IPS-20b (cell line): ENCODE data around the gene TARBP1.

Experiments used
- H3K27ac ChIP-seq: one replicate; pipeline ENCODE4 v1.5.1; 2013; ENCODE audit warnings: low read length
- H3K27me3 ChIP-seq: 2 replicates; pipeline ENCODE4 v1.6.1; 2013; ENCODE audit warnings: mild to moderate bottlenecking, low read length, inconsistent platforms; ENCODE audit not compliant: insufficient read depth
- H3K36me3 ChIP-seq: 2 replicates; pipeline ENCODE4 v1.6.1; 2013; ENCODE audit warnings: low read depth, mild to moderate bottlenecking, inconsistent platforms, low read length, moderate library complexity; ENCODE audit not compliant: insufficient read depth
- H3K4me1 ChIP-seq: 2 replicates; pipeline ENCODE4 v1.6.1; 2013; ENCODE audit warnings: mild to moderate bottlenecking, control low read depth, inconsistent platforms, low read length, moderate library complexity; ENCODE audit not compliant: insufficient read depth
- H3K4me3 ChIP-seq: 2 replicates; pipeline ENCODE4 v1.5.1; 2013; ENCODE audit warnings: mild to moderate bottlenecking, low read length, inconsistent platforms
- H3K9ac ChIP-seq: 2 replicates; pipeline ENCODE4 v1.6.1; 2013; ENCODE audit warnings: low read depth, mild to moderate bottlenecking, inconsistent platforms, low read length, moderate library complexity
- H3K9me3 ChIP-seq: 2 replicates; pipeline ENCODE4 v1.6.1; 2013; ENCODE audit warnings: mild to moderate bottlenecking, low read depth, low read length, inconsistent platforms; ENCODE audit not compliant: insufficient read depth

Gene TARBP1

GRCh38 chr1:234489007-234489697 is 10.2 kb upstream of the TARBP1 start:
- no peaks in the 10 kb centered on the region for H3K36me3 ChIP-seq

GRCh38 chr1:234488054-234489006 is 9.4 kb upstream of the TARBP1 start:
- H3K4me1 ChIP-seq: peaks cover 2% of the 10 kb centered on the region; the same call in 1 of the 2 replicates
- H3K4me3 ChIP-seq: no peak overlapping the region
- H3K27ac ChIP-seq: no peak overlapping the region
- no peak overlapping the region for H3K9ac ChIP-seq
- no peaks in the 10 kb centered on the region for H3K9me3 ChIP-seq
- H3K27me3 ChIP-seq: peaks cover 10% of the 10 kb centered on the region; the same call in 1 of the 2 replicates
- no peaks in the 10 kb centered on the region for H3K36me3 ChIP-seq

More at GRCh38 chr1:234489007-234489697, 10.2 kb upstream of the TARBP1 start:
- Histone ChIP-seq H3K4me1 (peaks cover 2% of the 10 kb centered on the region; the same call in 1 of the 2 replicates), H3K9ac (no peak overlapping the region), H3K9me3 (no peaks in the 10 kb centered on the region), H3K27ac (no peak overlapping the region), H3K27me3 (peaks cover 4% of the 10 kb centered on the region; the same call in 1 of the 2 replicates), H3K4me3 (no peak overlapping the region)

- Histone ChIP-seq H3K9ac (no peak overlapping the region), H3K4me3 (no peak overlapping the region), H3K36me3 (no peaks in the 10 kb centered on the region), H3K27ac (no peak overlapping the region), H3K9me3 (no peaks in the 10 kb centered on the region), H3K27me3 (peaks cover 21% of the 10 kb centered on the region), H3K4me1 (peaks cover 2% of the 10 kb centered on the region; the same call in 1 of the 2 replicates)
Observed at GRCh38 chr1:234486858-234487840, 8.2 kb upstream of the TARBP1 start.

GRCh38 chr1:234484991-234485739 is 6.2 kb upstream of the TARBP1 start:
- no peak overlapping the region for H3K27ac ChIP-seq
- H3K4me3 ChIP-seq: no peak overlapping the region
- no peaks in the 10 kb centered on the region for H3K4me1 ChIP-seq
- no peaks in the 10 kb centered on the region for H3K9me3 ChIP-seq
- no peak overlapping the region for H3K9ac ChIP-seq
- H3K36me3 ChIP-seq: no peaks in the 10 kb centered on the region
- peaks cover 22% of the 10 kb centered on the region for H3K27me3 ChIP-seq

DNA sequence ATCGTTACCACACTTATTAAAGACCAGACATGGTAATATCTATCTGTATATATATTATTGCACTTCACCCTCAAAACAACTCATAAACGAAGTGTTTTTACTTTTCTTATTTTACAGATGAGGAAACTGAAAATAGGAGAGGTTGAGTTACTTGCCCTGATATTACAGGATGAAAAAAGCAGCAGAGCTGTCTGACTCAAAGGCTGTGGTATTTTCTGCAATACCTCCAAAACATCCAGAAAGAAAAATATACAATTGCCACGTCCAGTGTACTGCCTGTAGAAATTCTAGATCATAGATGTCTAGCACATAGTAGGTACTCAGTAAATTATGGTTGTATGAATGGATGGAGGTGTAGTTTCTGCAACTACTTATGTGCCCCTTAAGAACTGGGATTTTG is 5.2 kb upstream of the TARBP1 start:
- H3K27ac ChIP-seq: no peak overlapping the region
- no peaks in the 10 kb centered on the region for H3K36me3 ChIP-seq
- no peaks in the 10 kb centered on the region for H3K9me3 ChIP-seq
- no peak overlapping the region for H3K4me3 ChIP-seq
- H3K4me1 ChIP-seq: peaks cover 2% of the 10 kb centered on the region; the same call in 1 of the 2 replicates
- H3K9ac ChIP-seq: no peak overlapping the region
- H3K27me3 ChIP-seq: peaks cover 31% of the 10 kb centered on the region

DNA sequence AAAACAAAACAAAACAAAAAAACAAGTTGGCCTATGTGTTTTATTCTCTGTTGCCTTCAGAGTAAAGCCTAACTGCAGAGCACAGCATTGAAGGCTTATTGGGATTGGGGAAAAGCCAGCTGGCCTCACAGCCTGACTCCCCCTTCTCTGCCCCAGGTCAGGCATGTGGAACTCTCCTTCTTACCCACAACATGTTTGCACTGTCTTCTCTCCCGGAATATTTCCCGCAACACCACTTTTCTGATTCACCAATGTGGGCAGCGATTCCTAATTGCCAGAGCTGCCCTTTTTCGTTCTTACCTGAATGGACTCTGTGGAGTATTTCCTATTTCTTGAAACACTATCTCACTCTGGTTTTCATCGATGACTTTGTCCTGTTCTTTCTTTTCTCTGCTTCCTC is 2.8 kb upstream of the TARBP1 start:
- H3K9ac ChIP-seq: no peak overlapping the region
- no peak overlapping the region for H3K27ac ChIP-seq
- no peaks in the 10 kb centered on the region for H3K36me3 ChIP-seq
- no peaks in the 10 kb centered on the region for H3K9me3 ChIP-seq
- H3K4me1 ChIP-seq: peaks cover 9% of the 10 kb centered on the region
- H3K4me3 ChIP-seq: no peak overlapping the region
- peaks cover 31% of the 10 kb centered on the region for H3K27me3 ChIP-seq

DNA sequence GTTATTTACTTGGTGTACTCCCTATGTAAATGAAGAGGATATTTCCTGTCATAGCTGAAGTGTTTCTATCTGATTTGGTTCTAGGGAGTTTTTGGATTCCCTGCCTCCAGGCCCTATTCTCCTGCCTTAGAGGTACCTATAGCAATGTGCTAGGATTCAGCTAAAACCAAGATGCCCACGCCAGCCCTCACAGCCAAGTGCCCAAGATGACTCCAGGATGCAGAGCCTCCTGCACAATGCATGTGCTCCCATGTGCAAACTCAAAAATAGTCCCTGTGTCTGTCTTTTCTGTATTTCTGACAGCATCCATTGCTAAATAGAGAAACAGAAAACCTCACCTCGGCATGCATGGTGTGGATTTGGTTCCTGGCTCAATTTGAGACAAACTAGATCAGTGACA is 887 bp upstream of the TARBP1 start:
- Histone ChIP-seq H3K27me3 (peaks cover 31% of the 10 kb centered on the region), H3K9ac (no peak overlapping the region)

DNA sequence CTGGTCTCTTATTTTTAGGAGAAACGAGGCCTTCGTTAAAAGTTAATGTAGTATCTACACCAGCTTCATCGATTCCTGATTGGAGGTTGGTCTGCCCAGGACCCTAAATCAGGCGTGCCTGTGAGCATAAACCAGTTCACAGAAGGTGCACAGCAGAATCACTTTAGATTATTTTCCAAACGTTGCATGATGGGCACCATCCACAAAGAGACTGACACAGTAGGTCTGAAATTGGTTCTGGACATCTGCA is 256 bp upstream of the TARBP1 start:
- Histone ChIP-seq H3K9ac (peak overlapping the region; percentile 85; the same call in 1 of the 2 replicates), H3K27me3 (peaks cover 28% of the 10 kb centered on the region), H3K36me3 (no peaks in the 10 kb centered on the region), H3K27ac (no peak overlapping the region), H3K4me3 (peak overlapping the region; percentile 69), H3K4me1 (peaks cover 28% of the 10 kb centered on the region), H3K9me3 (no peaks in the 10 kb centered on the region)

More for the DNA sequence above, 887 bp upstream of the TARBP1 start:
- Histone ChIP-seq H3K4me3 (no peak overlapping the region), H3K9me3 (no peaks in the 10 kb centered on the region), H3K36me3 (no peaks in the 10 kb centered on the region), H3K4me1 (peaks cover 25% of the 10 kb centered on the region), H3K27ac (no peak overlapping the region)

GRCh38 chr1:234478152-234478480 is 863 bp downstream of the TARBP1 start:
- H3K9me3 ChIP-seq: no peaks in the 10 kb centered on the region
- H3K27me3 ChIP-seq: peaks cover 20% of the 10 kb centered on the region
- no peak overlapping the region for H3K27ac ChIP-seq
- peak overlapping the region; percentile 69 for H3K4me3 ChIP-seq
- peak overlapping the region; percentile 41; the same call in 1 of the 2 replicates for H3K9ac ChIP-seq
- no peaks in the 10 kb centered on the region for H3K36me3 ChIP-seq
- peaks cover 28% of the 10 kb centered on the region for H3K4me1 ChIP-seq

DNA sequence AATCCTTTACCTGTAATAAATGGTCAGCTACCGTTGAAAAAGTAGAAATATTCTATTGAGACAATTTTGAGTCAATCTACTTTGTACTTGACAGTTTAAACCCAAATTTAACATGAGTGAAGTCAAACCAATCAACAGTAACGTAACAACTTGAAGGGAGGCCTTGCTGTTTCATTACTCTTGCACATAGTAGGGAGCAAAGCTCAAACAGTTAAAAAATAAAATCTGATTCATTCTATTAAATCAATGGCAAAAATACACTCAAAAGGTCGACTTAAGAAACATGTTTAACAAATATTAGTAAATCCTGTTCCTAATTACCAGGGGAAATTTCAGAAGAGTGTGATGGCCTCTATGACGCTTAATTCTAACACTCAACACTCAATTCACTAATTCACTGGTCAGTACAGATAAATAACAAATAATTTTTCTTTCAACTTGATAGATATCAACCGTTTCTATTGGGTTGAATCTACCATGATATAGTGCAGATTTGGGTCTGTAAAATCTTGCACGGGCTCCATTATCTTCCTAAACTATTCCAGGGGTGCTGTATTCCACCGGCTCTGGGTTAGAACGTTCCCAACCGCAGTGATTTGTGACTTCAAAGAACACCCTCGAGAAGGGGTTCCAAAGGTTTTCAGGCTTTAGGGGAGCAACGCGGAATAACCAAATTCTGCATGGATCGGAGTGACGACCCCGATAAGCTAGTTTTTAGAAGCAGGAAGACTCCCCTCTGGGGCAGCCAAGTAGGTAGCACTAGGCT is 1.4 kb downstream of the TARBP1 start:
- Histone ChIP-seq H3K4me3 (peak overlapping the region; percentile 69), H3K4me1 (peaks cover 28% of the 10 kb centered on the region), H3K9me3 (no peaks in the 10 kb centered on the region), H3K9ac (peak overlapping the region; percentile 41; the same call in 1 of the 2 replicates), H3K27ac (no peak overlapping the region), H3K36me3 (no peaks in the 10 kb centered on the region), H3K27me3 (peaks cover 14% of the 10 kb centered on the region)
